ENCODE data around the gene PEX12.

PEX12 gene

GRCh38 chr17:35578197-35578928 is at the start of gene PEX12:
Gene PEX12 (minus strand): TSS chr17:35578571. CDS start chr17:35578021, 550 bp downstream.
- H3K36me3 ChIP-seq (ENCODE audit: control insufficient read depth in 2 of 2, insufficient read depth in 1 of 2, low read length in 2 of 2) = peaks cover 27 to 35% of the 10 kb centered on the region in 2 experiments
- peak within 1 kb of the TSS; percentile 88 for H3K4me3 ChIP-seq (ENCODE audit: low read depth, low read length)
- ChIA-PET POLR2A (interaction anchor here (0.5 to 4.5 kb wide), 24 partner anchors 8 to 1110 kb away, joined by 3 to 66 read pairs (median 3); partner anchors contain the start of genes AP2B1, CCT6B, RASL10B and SLFN11), CTCF (interaction anchor here (0.6 to 2.2 kb wide), 13 partner anchors 9 to 327 kb away, joined by 3 to 7 read pairs (median 4); partner anchors contain the start of gene AP2B1)
- H3K4me1 ChIP-seq (ENCODE audit: control insufficient read depth, insufficient read depth, low read length) = peaks cover 5% of the 10 kb centered on the region; the same call in 1 of the 2 replicates
- H3K9me3 ChIP-seq (ENCODE audit: control insufficient read depth, insufficient read depth, low read depth, low read length) = no peaks in the 10 kb centered on the region
- H3K27ac ChIP-seq (ENCODE audit: extremely low read depth, low read depth, low read length) = peak within 1 kb of the TSS; percentile 91
- TF ChIP-seq ZBTB7A (tag by site-specific recombination; IDR thresholded peaks at IDR 0.05; ENCODE audit: low read depth) = peak; percentile 46; the same call in 1 of the 2 replicates
- TF ChIP-seq ZNF148 (tag by site-specific recombination; IDR thresholded peaks at IDR 0.05; ENCODE audit: borderline replicate concordance) = no peak
- TF ChIP-seq, protein P1, sequence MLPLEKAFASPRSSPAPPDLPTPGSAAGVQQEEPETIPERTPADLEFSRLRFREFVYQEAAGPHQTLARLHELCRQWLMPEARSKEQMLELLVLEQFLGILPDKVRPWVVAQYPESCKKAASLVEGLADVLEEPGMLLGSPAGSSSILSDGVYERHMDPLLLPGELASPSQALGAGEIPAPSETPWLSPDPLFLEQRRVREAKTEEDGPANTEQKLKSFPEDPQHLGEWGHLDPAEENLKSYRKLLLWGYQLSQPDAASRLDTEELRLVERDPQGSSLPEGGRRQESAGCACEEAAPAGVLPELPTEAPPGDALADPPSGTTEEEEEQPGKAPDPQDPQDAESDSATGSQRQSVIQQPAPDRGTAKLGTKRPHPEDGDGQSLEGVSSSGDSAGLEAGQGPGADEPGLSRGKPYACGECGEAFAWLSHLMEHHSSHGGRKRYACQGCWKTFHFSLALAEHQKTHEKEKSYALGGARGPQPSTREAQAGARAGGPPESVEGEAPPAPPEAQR (tag by site-specific recombination; IDR thresholded peaks at IDR 0.05) = no peak
- TF ChIP-seq ZNF354C (tag by site-specific recombination; IDR thresholded peaks at IDR 0.05; ENCODE audit: borderline replicate concordance, low read depth) = no peak
- TF ChIP-seq, protein P2, sequence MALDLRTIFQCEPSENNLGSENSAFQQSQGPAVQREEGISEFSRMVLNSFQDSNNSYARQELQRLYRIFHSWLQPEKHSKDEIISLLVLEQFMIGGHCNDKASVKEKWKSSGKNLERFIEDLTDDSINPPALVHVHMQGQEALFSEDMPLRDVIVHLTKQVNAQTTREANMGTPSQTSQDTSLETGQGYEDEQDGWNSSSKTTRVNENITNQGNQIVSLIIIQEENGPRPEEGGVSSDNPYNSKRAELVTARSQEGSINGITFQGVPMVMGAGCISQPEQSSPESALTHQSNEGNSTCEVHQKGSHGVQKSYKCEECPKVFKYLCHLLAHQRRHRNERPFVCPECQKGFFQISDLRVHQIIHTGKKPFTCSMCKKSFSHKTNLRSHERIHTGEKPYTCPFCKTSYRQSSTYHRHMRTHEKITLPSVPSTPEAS (tag by site-specific recombination; IDR thresholded peaks at IDR 0.05) = no peak; the same call in 1 of the 2 replicates
- peak; percentile 54; the same call in 1 of the 2 replicates for TF ChIP-seq ZNF2 (tag by site-specific recombination; IDR thresholded peaks at IDR 0.05)
- no peak for TF ChIP-seq ZBTB1 (tag by site-specific recombination; IDR thresholded peaks at IDR 0.05)
- TF ChIP-seq ATF2 (tag by site-specific recombination; IDR thresholded peaks at IDR 0.05; ENCODE audit: low read depth) = no peak
- peak; percentile 83 for TF ChIP-seq KLF8 (tag by site-specific recombination; IDR thresholded peaks at IDR 0.05)
- TF ChIP-seq SETDB1 (IDR thresholded peaks at IDR 0.05; ENCODE audit: insufficient read length, low read length) = no peak
- TF ChIP-seq, protein P3, sequence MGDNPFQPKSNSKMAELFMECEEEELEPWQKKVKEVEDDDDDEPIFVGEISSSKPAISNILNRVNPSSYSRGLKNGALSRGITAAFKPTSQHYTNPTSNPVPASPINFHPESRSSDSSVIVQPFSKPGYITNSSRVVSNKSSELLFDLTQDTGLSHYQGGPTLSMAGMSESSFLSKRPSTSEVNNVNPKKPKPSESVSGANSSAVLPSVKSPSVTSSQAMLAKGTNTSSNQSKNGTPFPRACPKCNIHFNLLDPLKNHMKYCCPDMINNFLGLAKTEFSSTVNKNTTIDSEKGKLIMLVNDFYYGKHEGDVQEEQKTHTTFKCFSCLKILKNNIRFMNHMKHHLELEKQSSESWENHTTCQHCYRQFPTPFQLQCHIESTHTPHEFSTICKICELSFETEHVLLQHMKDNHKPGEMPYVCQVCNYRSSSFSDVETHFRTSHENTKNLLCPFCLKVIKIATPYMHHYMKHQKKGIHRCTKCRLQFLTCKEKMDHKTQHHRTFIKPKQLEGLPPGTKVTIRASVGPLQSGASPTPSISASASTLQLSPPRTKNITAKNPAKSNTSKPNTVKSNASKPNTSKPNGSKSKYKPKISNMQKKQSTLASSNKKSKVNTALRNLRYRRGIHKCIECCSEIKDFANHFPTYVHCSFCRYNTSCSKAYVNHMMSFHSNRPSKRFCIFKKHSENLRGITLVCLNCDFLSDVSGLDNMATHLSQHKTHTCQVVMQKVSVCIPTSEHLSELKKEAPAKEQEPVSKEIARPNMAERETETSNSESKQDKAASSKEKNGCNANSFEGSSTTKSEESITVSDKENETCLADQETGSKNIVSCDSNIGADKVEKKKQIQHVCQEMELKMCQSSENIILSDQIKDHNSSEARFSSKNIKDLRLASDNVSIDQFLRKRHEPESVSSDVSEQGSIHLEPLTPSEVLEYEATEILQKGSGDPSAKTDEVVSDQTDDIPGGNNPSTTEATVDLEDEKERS (tag by site-specific recombination; IDR thresholded peaks at IDR 0.05) = no peak
- no peak for TF ChIP-seq ZNF138 (tag by site-specific recombination; IDR thresholded peaks at IDR 0.05; ENCODE audit: borderline replicate concordance)
- TF ChIP-seq ZNF510 (tag by site-specific recombination; IDR thresholded peaks at IDR 0.05; ENCODE audit: insufficient replicate concordance) = peak; percentile 16
- no peak for TF ChIP-seq ZNF10 (tag by site-specific recombination; IDR thresholded peaks at IDR 0.05)
- peak; percentile 41; the same call in 1 of the 2 replicates for TF ChIP-seq ZNF777 (tag by site-specific recombination; IDR thresholded peaks at IDR 0.05; ENCODE audit: borderline replicate concordance)
- TF ChIP-seq ZNF391 (tag by site-specific recombination; IDR thresholded peaks at IDR 0.05; ENCODE audit: borderline replicate concordance, low read depth) = peak; percentile 85
- TF ChIP-seq ZNF549 (tag by site-specific recombination; IDR thresholded peaks at IDR 0.05) = no peak
- no peak for TF ChIP-seq ZNF248 (tag by site-specific recombination; IDR thresholded peaks at IDR 0.05)
- TF ChIP-seq ZNF513 (tag by site-specific recombination; IDR thresholded peaks at IDR 0.05) = no peak
- TF ChIP-seq ZNF302 (tag by site-specific recombination; IDR thresholded peaks at IDR 0.05; ENCODE audit: low read depth) = no peak
- no peak for TF ChIP-seq ZNF664 (tag by site-specific recombination; IDR thresholded peaks at IDR 0.05)
- no peak for TF ChIP-seq OVOL3 (tag by site-specific recombination; IDR thresholded peaks at IDR 0.05)
